Right ventricle myocardium inferior (tissue), 1 donor: ENCODE results near the gene TBL3. TPM values are rescaled to one million over a fixed set of nuclear protein-coding genes. Genes with fewer than 3 reads are reported as not detected.
A peak's percentile ranks its signal among the peaks of the same experiment; 100 is the strongest.
"Not testable (repeated sequence)": the region's sequence is repeated elsewhere in the genome, so short reads cannot be mapped to it uniquely, and the experiment has no call there.

Experiments used
- ATAC-seq: fragments of 200-7000 bp; cut with Tn5 transposase; one replicate; pipeline ENCODE4 v1.9.1; 2020; ENCODE audit warnings: mild to moderate bottlenecking, moderate library complexity
- DNase-seq: peaks from one replicate; pipeline ENCODE4 v3.0.0; 2021; ENCODE audit errors: missing footprints
- intact Hi-C: fragments of 100-400 bp; cut with DNase I; formaldehyde crosslinking; loops from one replicate; pipeline ENCODE4 v1.11.0; 2022
- total RNA-seq: library from RNA; stranded (reverse); fragmentation: NEBNext Ultra II Directional; extraction: Animal tissue kit (Norgen Biotek cat#: 25700); gene quantifications from one replicate; pipeline ENCODE4 v1.2.1, GENCODE V29; 2021
- donor health status: DM: no; HTN: yes; CAD: no; lungs with severe emphysema.

Gene TBL3
- total RNA-seq, 1 donor from 2014 or later = 24.9 TPM

DNA sequence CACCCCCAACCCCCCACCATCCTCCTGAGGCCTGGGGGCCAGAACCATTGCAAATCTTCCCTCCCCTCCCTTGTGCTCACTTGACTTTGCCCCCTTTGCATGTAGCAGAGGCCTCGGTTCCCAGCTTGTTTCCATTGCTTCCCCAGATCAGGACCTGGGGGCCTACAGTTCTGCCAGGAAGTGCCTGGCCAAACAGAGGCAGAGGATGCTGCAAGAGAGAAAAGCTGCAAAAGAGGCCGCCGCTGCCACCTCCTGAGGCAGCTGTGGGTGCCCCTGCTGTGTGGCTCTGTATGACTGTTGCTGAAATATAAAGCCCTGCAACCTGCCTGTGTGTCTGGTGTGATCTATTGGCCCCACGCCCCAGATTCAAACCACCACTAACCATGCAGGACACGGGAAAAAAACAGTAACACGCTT is 10.2 kb upstream of the TBL3 start:
- intact Hi-C loops = loop anchor here (5.0 kb wide), 1 partner anchor 251 kb away; the partner anchor contains the start of genes BRICD5 and PGP
- ATAC-seq (no peak), DNase-seq (no peak)

GRCh38 chr16:1962161-1963153 is 9.4 kb upstream of the TBL3 start:
- DNase-seq, ATAC-seq: not testable (repeated sequence)
- intact Hi-C loops = loop anchor here (5.0 kb wide), 1 partner anchor 250 kb away; the partner anchor contains the start of genes BRICD5 and PGP

DNA sequence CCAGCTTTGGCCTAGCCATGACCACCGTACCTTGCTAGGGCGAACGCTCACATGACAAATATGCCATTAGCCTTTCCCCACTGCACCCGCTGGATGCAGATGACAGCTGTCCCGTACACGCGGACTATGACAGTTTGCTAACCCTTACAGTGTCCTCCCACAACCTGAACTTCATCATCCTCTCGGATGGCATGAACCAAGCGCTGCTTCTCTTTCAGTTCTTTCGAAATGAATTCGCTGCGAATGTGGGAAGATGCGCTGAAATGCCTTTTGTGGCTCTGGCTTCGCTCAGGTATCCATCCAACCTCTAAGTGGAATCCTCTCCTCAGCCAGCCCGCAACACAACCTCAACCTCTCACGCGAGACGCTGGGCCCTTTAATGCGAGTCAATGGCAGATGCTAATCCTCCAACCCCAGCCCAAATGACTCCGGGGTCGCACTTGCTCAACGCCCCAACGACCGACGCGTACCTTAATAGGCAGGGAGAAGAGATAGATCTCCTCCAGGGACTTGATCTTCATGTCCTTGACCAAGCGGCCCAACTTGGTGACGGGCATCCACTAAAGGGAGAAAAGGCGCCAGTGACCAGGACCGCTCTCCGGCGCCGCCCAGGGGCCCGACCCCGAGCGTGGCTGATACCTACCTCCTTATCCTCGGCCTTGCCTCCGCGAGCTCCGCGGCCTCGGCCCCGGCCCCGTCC is 7.9 kb upstream of the TBL3 start:
- ATAC-seq = peak; percentile 11
- DNase-seq = no peak
- intact Hi-C loops = loop anchor here (5.0 kb wide), 1 partner anchor 248 kb away; the partner anchor contains the start of genes BRICD5 and PGP

GRCh38 chr16:1964506-1965395 is 7.1 kb upstream of the TBL3 start, which contains the start of gene RPS2:
Gene RPS2 (minus strand): TSS chr16:1964826. CDS start chr16:1964625, 201 bp downstream.
- intact Hi-C loops = loop anchor here (5.0 kb wide), 1 partner anchor 248 kb away; the partner anchor contains the start of genes BRICD5 and PGP
- DNase-seq = peak; percentile 100
- ATAC-seq = peak; percentile 98

DNA sequence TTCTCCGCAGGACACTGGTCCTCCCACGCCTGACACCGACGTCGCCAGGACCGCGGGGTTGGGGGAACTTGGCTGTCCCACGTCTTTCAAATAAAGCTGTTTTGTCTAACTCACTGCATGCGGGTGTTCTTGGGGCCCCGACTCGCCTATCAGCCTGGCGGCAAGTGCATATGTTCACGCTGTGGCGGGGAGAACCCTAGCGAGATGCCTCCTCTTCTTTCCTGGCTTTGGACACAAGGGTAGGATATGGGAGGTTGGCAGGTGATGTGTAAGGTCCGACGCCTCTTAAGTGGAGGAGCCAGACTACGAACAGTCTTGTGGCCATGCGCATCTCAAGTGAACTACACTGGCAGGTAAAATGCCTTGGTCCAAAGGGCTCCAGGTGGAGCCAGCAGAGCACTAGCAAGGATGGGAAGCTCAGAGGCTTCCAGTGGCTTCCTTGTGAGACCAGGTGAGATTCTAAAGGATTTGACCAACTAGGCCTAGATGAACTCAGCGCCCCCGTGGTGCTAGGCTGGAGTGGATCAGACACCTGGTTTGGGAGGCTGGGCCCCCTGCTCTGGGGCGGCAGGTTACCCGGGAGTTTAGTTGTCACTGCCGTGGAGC is 6.4 kb upstream of the TBL3 start:
- intact Hi-C loops = no loop called here
- ATAC-seq (no peak), DNase-seq (no peak)

DNA sequence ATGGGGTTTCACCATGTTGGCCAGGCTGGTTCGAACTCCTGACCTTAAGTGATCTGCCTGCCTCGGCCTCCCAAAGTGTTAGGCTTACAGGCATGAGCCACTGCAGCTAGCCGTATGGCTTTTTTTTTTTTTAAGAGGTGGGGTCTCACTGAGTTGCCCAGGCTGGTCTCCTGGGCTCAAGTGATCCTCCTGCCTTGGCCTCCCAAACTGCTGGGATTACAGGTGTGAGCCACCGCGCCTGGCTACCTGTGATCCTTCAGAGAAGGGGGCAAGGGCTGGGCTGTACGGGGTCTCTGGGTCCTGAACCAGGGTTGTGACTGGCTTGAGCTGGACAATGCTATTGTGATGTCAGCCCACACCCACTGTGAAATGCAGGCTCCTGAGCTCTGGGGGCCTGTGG is 5.4 kb upstream of the TBL3 start, which contains the start of gene RNF151:
Gene RNF151, plus strand, starts transcription at position 397 of the 400 bp plus-strand sequence. CDS start 26 bp downstream, outside the sequence.
- intact Hi-C loops = no loop called here
- DNase-seq (no peak), ATAC-seq (no peak)

GRCh38 chr16:1968146-1968953 is 3.5 kb upstream of the TBL3 start:
- intact Hi-C loops = no loop called here
- DNase-seq (no peak), ATAC-seq (no peak)

DNA sequence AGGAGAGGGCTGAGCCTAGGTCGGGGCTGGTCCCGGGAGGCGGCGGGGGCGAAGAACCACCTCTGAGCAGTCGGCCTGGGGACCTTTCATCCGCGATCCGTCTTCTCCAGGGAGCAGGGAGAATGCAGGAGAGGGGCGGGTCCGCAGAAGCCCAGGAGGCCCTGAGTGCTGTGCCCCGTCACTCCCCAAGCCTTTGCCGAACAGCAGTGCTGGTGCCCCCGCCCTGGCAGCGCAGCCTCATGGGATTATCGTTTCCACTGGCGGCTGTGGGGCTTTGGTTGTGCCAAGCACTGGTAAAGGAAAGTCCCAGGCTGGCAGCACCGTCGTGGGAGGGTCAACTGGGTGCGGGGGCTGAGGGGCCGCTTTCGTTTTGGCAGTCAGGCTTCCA is 631 bp downstream of the TBL3 start:
- intact Hi-C loops = no loop called here
- no peak for ATAC-seq
- DNase-seq = no peak

GRCh38 chr16:1973461-1974156 is 1.8 kb downstream of the TBL3 start:
- intact Hi-C loops = no loop called here
- ATAC-seq (no peak), DNase-seq (no peak)

GRCh38 chr16:1974157-1975070 is 2.6 kb downstream of the TBL3 start:
- no peak for DNase-seq
- intact Hi-C loops = no loop called here
- ATAC-seq = no peak

GRCh38 chr16:1975432-1976215 is 3.8 kb downstream of the TBL3 start:
- ATAC-seq (no peak), DNase-seq (no peak)
- intact Hi-C loops = no loop called here

DNA sequence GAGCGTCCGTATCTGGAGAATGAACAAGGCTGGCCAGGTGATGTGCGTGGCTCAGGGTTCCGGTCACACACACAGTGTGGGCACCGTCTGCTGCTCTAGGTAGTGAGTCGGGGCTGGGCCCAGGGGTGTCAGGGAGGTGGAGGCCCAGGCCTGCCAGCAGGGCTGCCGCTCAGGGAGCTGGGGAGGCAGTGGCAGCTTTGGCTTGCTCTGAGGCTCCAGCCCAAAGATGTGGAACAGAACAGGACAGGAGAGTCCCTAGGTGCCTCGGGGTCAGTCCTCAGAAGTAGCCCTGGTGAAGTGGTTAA is 4.3 kb downstream of the TBL3 start:
- ATAC-seq (no peak), DNase-seq (no peak)
- intact Hi-C loops = no loop called here

- DNase-seq = no peak
- intact Hi-C loops = no loop called here
- ATAC-seq = no peak
Measured at GRCh38 chr16:1976951-1977874, 5.4 kb downstream of the TBL3 start.

DNA sequence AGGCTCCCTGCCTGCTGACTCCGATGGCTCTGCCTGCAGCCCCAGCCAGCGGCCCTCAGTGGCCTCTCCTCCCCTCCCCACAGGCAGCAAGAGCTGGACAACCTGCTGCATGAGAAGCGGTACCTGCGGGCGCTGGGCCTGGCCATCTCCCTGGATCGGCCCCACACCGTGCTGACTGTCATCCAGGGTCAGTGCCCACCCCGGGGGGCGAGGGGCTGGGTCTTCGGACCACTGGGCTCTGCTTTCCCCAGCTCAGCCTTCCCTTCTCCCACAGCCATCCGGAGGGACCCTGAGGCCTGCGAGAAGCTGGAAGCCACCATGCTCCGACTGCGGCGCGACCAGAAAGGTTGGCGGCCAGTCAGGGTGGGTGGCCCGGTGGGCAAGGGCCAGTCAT is 6.0 kb downstream of the TBL3 start:
- ATAC-seq (no peak), DNase-seq (no peak)
- intact Hi-C loops = no loop called here
